Measurements from ENCODE around the gene CCL13. TPM values are rescaled to one million over a fixed set of nuclear protein-coding genes. Genes with fewer than 3 reads are reported as not detected.

CCL13 gene
- total and polyA plus RNA-seq, 4 donors = 0.12 to 0.84 TPM; not detected in 2

DNA sequence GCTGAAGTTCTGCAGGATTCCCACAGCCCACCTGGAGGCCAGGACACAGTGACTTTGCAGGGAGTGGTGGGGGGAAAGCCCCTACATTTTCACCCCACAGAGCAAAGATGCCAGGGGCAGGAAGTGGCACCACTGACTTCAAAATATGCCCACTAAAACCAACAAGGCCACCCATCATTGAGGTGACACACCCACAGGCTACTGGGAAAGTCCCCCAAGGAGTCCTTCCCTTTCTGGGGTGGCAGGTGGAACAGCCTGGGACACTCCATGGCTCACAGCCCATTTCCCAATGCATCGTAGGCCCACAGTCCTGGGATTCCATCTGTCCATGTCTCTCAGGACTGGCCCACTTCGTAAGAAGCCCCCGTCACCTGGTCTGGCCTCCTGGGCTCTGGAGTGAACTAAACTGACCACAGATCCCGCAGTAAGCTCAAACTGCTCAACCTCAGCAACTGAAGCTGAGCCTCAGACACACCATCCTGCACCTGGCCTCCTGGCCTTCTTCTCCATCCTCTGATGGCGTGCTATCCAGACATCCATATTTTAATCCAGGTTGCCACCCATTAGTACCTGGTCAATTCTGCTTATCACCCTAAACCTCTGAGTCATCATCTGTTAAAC lies 14.2 kb downstream of the CCL13 start (continued):
- TF ChIP-seq, protein P1, sequence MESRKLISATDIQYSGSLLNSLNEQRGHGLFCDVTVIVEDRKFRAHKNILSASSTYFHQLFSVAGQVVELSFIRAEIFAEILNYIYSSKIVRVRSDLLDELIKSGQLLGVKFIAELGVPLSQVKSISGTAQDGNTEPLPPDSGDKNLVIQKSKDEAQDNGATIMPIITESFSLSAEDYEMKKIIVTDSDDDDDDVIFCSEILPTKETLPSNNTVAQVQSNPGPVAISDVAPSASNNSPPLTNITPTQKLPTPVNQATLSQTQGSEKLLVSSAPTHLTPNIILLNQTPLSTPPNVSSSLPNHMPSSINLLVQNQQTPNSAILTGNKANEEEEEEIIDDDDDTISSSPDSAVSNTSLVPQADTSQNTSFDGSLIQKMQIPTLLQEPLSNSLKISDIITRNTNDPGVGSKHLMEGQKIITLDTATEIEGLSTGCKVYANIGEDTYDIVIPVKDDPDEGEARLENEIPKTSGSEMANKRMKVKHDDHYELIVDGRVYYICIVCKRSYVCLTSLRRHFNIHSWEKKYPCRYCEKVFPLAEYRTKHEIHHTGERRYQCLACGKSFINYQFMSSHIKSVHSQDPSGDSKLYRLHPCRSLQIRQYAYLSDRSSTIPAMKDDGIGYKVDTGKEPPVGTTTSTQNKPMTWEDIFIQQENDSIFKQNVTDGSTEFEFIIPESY (IDR thresholded peaks at IDR 0.05) = no peak
- TF ChIP-seq YY1 (IDR thresholded peaks at IDR 0.05) = no peak

DNA sequence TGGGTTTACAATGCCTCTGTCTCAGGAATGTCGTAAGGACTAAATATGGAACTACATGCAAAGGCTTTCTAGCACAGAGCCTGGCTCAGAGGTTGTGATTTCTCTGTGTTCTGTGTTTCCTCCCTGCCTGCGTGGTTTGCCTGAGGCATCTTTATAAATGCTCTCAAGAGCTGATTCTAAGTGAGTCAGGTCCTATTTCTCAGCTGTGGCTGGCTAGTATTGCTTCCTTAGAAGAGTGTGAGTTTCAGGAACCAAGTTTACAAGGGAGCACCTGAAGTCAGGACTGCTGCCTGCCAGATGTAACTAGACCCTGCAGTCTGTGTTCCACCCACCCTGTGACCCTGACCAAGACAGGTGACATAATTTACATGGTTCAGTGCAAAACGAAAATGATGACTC lies 14.7 kb downstream of the CCL13 start:
- DNase-seq (ENCODE audit: low spot score) = no peak
- H3K4me1 ChIP-seq (ENCODE audit: control insufficient read depth in 4 of 4, insufficient read depth in 4 of 4, low read length in 3 of 4) = peaks cover 7 to 19% (median 18%) of the 10 kb centered on the region in 4 donors
- no peak overlapping the region for H3K9ac ChIP-seq (ENCODE audit: low read depth in 1 of 2, low read length in 2 of 2)
- no peak for TF ChIP-seq EGR1 (IDR thresholded peaks at IDR 0.05; ENCODE audit: low read depth in 2 of 2)
- no peaks in the 10 kb centered on the region for H3K27me3 ChIP-seq (ENCODE audit: control insufficient read depth in 4 of 4, insufficient read depth in 4 of 4, low read length in 3 of 4)
- no peak overlapping the region for H3K4me3 ChIP-seq (ENCODE audit: low read depth in 1 of 3, low read length in 3 of 3)
- 75% methylated on average over 3 of the region's 3 CpGs for WGBS
- no peaks in the 10 kb centered on the region for H3K9me3 ChIP-seq (ENCODE audit: control insufficient read depth in 4 of 4, low read length in 3 of 4)
- no peaks in the 10 kb centered on the region for H3K36me3 ChIP-seq (ENCODE audit: control insufficient read depth in 4 of 4, insufficient read depth in 3 of 4, low read depth in 1 of 4, low read length in 3 of 4)
- no peak overlapping the region for H3K27ac ChIP-seq (ENCODE audit: low read depth in 1 of 2, low read length in 2 of 2)

DNA sequence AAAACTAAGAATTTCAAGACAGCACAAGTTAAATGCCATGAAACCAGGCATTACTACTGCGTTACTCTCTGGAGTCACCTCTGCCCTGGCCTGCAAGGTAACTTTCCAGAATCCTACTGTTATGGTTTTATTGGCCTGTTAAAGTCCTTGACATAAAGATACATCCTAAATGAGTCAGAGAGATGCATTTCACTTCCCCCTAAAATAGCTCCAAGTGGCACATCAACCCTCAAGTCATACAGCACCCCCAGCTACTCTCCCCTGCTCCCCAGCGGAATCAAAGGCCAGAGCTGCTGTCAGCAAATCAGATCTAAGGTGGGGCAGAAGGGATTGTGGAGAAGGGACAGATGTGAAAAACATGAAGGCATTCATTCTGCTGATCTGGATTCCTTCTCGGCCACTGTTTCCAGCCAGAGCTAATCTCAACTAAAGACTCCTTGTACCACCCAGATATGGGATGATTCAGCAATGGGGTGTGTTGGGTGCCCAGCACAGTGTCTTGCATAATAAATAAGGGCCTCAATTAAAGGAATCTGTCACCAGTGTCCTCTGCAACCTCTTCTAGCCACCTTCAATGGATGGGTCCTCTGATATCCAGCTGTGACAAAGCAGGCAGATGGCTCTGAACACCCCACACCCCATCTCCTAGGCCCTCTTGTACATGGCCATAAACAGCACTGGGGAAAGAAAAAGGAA lies 15.3 kb downstream of the CCL13 start:
- peaks cover 7 to 19% (median 18%) of the 10 kb centered on the region in 4 donors for H3K4me1 ChIP-seq (ENCODE audit: control insufficient read depth in 4 of 4, insufficient read depth in 4 of 4, low read length in 3 of 4)
- H3K9ac ChIP-seq (ENCODE audit: low read depth in 1 of 2, low read length in 2 of 2) = no peak overlapping the region
- WGBS = 95% methylated on average over 3 of the region's 3 CpGs
- no peaks in the 10 kb centered on the region for H3K36me3 ChIP-seq (ENCODE audit: control insufficient read depth in 4 of 4, insufficient read depth in 3 of 4, low read depth in 1 of 4, low read length in 3 of 4)
- H3K4me3 ChIP-seq (ENCODE audit: low read depth in 1 of 3, low read length in 3 of 3) = no peak overlapping the region
- H3K27ac ChIP-seq (ENCODE audit: low read depth in 1 of 2, low read length in 2 of 2) = no peak overlapping the region
- DNase-seq (ENCODE audit: low spot score) = no peak
- TF ChIP-seq EGR1 (IDR thresholded peaks at IDR 0.05; ENCODE audit: low read depth in 2 of 2) (no peak), RXRA (IDR thresholded peaks at IDR 0.05) (no peak), HNF4G (IDR thresholded peaks at IDR 0.05) (no peak), FOXA1 (IDR thresholded peaks at IDR 0.05) (no peak), SP1 (IDR thresholded peaks at IDR 0.05) (no peak)
- TF ChIP-seq, protein P1 (IDR thresholded peaks at IDR 0.05) = no peak
- TF ChIP-seq, protein P2, sequence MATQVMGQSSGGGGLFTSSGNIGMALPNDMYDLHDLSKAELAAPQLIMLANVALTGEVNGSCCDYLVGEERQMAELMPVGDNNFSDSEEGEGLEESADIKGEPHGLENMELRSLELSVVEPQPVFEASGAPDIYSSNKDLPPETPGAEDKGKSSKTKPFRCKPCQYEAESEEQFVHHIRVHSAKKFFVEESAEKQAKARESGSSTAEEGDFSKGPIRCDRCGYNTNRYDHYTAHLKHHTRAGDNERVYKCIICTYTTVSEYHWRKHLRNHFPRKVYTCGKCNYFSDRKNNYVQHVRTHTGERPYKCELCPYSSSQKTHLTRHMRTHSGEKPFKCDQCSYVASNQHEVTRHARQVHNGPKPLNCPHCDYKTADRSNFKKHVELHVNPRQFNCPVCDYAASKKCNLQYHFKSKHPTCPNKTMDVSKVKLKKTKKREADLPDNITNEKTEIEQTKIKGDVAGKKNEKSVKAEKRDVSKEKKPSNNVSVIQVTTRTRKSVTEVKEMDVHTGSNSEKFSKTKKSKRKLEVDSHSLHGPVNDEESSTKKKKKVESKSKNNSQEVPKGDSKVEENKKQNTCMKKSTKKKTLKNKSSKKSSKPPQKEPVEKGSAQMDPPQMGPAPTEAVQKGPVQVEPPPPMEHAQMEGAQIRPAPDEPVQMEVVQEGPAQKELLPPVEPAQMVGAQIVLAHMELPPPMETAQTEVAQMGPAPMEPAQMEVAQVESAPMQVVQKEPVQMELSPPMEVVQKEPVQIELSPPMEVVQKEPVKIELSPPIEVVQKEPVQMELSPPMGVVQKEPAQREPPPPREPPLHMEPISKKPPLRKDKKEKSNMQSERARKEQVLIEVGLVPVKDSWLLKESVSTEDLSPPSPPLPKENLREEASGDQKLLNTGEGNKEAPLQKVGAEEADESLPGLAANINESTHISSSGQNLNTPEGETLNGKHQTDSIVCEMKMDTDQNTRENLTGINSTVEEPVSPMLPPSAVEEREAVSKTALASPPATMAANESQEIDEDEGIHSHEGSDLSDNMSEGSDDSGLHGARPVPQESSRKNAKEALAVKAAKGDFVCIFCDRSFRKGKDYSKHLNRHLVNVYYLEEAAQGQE (IDR thresholded peaks at IDR 0.05) = no peak
- TF ChIP-seq, protein P3, sequence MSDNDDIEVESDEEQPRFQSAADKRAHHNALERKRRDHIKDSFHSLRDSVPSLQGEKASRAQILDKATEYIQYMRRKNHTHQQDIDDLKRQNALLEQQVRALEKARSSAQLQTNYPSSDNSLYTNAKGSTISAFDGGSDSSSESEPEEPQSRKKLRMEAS (IDR thresholded peaks at IDR 0.05) = no peak
- no peaks in the 10 kb centered on the region for H3K9me3 ChIP-seq (ENCODE audit: control insufficient read depth in 4 of 4, low read length in 3 of 4)
- H3K27me3 ChIP-seq (ENCODE audit: control insufficient read depth in 4 of 4, insufficient read depth in 4 of 4, low read length in 3 of 4) = no peaks in the 10 kb centered on the region
